Endothelial cell of umbilical vein (primary cell): ENCODE data around the gene CCDC3. TPM values are rescaled to one million over a fixed set of nuclear protein-coding genes. Genes with fewer than 3 reads are reported as not detected.

Experiments
- BruUV-seq: library from RNA; stranded (reverse); fragments of 400-500 nt; replicated peaks from 2 replicates; lab custom pipeline; 2021; lab: Mats Ljungman, UMichigan
- CTCF ChIA-PET: fragments of 300-600, 350-600 bp; sonication (Branson Sonifier 250); formaldehyde crosslinking; loops from one replicate; lab custom pipeline; 2021; ENCODE audit warnings: antibody characterized with exemption, inconsistent platforms; lab: Charles Lee
- POLR2A ChIA-PET: fragments of 300-600, 350-600 bp; sonication (Branson Sonifier 250); formaldehyde crosslinking; loops from one replicate; lab custom pipeline; 2021; ENCODE audit warnings: antibody characterized with exemption, inconsistent platforms; lab: Charles Lee
- DNase-seq: peaks from one replicate; pipeline ENCODE4 v3.0.0-alpha.2; 2011; ENCODE audit warnings: low read depth, low spot score
- FAIRE-seq: peaks from 2 replicates; lab custom pipeline; 2011; peaks lifted over from hg19 to GRCh38; lab: Jason Lieb, UNC
- H2AFZ ChIP-seq: 2 replicates; pipeline ENCODE4 v1.6.0; 2012; ENCODE audit warnings: low read depth, low read length, control low read depth, inconsistent platforms
- H3K27ac ChIP-seq: 2 replicates; pipeline ENCODE4 v1.5.1; 2011; ENCODE audit warnings: low read depth, mild to moderate bottlenecking, control low read depth, low read length, moderate library complexity; ENCODE audit not compliant: insufficient read depth
- H3K27me3 ChIP-seq, 2 experiments: 2 replicates each; pipeline versions ENCODE4 v1.6.0 to v1.6.1; 2011; ENCODE audit warnings: low read length in 2 of 2, mixed read lengths in 1 of 2; ENCODE audit not compliant: control insufficient read depth in 2 of 2, insufficient read depth in 2 of 2
- H3K36me3 ChIP-seq, 2 experiments: 2 replicates in 1 of 2; 3 replicates in 1 of 2; pipeline ENCODE4 v1.5.1; 2011; ENCODE audit warnings: low read length in 2 of 2, mild to moderate bottlenecking in 1 of 2, moderate library complexity in 1 of 2; ENCODE audit not compliant: control insufficient read depth in 2 of 2, insufficient read depth in 2 of 2; ENCODE audit errors: extremely low read depth in 1 of 2
- H3K4me1 ChIP-seq: 3 replicates; pipeline ENCODE4 v1.5.1; 2011; ENCODE audit warnings: mild to moderate bottlenecking, low read length; ENCODE audit not compliant: control insufficient read depth, insufficient read depth; ENCODE audit errors: extremely low read depth
- H3K4me2 ChIP-seq: 2 replicates; pipeline ENCODE4 v1.6.1; 2011; ENCODE audit warnings: low read length, control low read depth, mixed read lengths; ENCODE audit not compliant: insufficient read depth
- H3K4me3 ChIP-seq, 3 experiments: fragments of 200-600 bp in 1 of 3; sonication (generic), shearing (Covaris generic) in 1 of 3; replicated peaks in 1 of 3; 2 replicates each; pipeline ENCODE4 v1.5.1; 2011 to 2016; ENCODE audit warnings: control low read depth in 3 of 3, low read length in 3 of 3, mild to moderate bottlenecking in 2 of 3, inconsistent platforms in 1 of 3, low read depth in 1 of 3, moderate library complexity in 1 of 3; ENCODE audit not compliant: insufficient read depth in 1 of 3
- H3K79me2 ChIP-seq: 2 replicates; pipeline ENCODE4 v1.6.0; 2012; ENCODE audit warnings: low read length, inconsistent platforms; ENCODE audit not compliant: control insufficient read depth, insufficient read depth
- H3K9ac ChIP-seq: replicated peaks from 2 replicates; pipeline ENCODE3; 2011; ENCODE audit warnings: low read length, control low read depth; ENCODE audit not compliant: insufficient read depth; ENCODE audit errors: extremely low read depth
- H3K9me1 ChIP-seq: replicated peaks from 3 replicates; pipeline ENCODE4 v1.6.0; 2011; ENCODE audit warnings: mild to moderate bottlenecking, low read length; ENCODE audit not compliant: control insufficient read depth, insufficient read depth; ENCODE audit errors: extremely low read depth
- H3K9me3 ChIP-seq: replicated peaks from 2 replicates; pipeline ENCODE4 v1.5.1; 2012; ENCODE audit warnings: low read length, inconsistent platforms; ENCODE audit not compliant: control insufficient read depth, insufficient read depth
- H4K20me1 ChIP-seq: replicated peaks from 2 replicates; pipeline ENCODE3; 2011; ENCODE audit warnings: mild to moderate bottlenecking, low read length; ENCODE audit not compliant: control insufficient read depth, insufficient read depth; ENCODE audit errors: extremely low read depth
- GATA2 ChIP-seq: IDR thresholded peaks from 2 replicates; pipeline ENCODE4 v1.7.0; 2011; ENCODE audit warnings: low read depth, mild to moderate bottlenecking, moderate library complexity, mixed read lengths, low read length; ENCODE audit not compliant: insufficient read length, insufficient read depth
- POLR2A ChIP-seq: IDR thresholded peaks from 2 replicates; pipeline ENCODE4 v1.6.1; 2012; ENCODE audit warnings: low read depth, mild to moderate bottlenecking, control low read depth, low read length
- POLR2AphosphoS5 ChIP-seq: IDR thresholded peaks from 2 replicates; pipeline ENCODE4 v1.6.1; 2012; ENCODE audit warnings: low read depth, mild to moderate bottlenecking, control low read depth, low read length, moderate library complexity; ENCODE audit not compliant: insufficient read depth
- dilution Hi-C: fragments of 300-500 bp; cut with MboI; formaldehyde crosslinking; loops from one replicate; pipeline ENCODE4 v1.15.0; 2019; ENCODE audit warnings: low sequenced_read_pairs; ENCODE audit not compliant: extremely low pct_ligation_motif_present
- intact Hi-C: fragments of 100-400 bp; cut with micrococcal nuclease; formaldehyde crosslinking; loops from one replicate; pipeline ENCODE4 v1.10.0; 2022
- polyA plus RNA-seq, 4 experiments: library from polyadenylated mRNA; depleted of rRNA in 3 of 4; stranded (reverse) in 3 of 4; unstranded in 1 of 4; fragments of >200 nt; gene quantifications; 2 replicates each; pipeline versions ENCODE4 v1.2.1 to v1.2.3, GENCODE V29; 2011 to 2012; ENCODE audit warnings: missing spikeins in 1 of 4
- total RNA-seq: library from RNA; stranded (reverse); gene quantifications from 2 replicates; pipeline ENCODE4 v1.2.3, GENCODE V29; 2021
- TF ChIP-seq, protein P1 (sequence below): IDR thresholded peaks from 2 replicates; pipeline ENCODE4 v1.6.1; 2011; ENCODE audit not compliant: insufficient read depth, insufficient read length

Gene CCDC3
- total and polyA plus RNA-seq, 2 donors (not counting 3 experiments of a cell fraction or from before 2014, with no cell fraction given): 0.90 to 1.4 TPM

- H3K4me3 ChIP-seq: no peak overlapping the region
- intact Hi-C loops (no loop called here), dilution Hi-C loops (no loop called here)
- H2AFZ ChIP-seq: no peak overlapping the region
- H4K20me1 ChIP-seq: no peaks in the 10 kb centered on the region
- no TSS peak for BruUV-seq
- TF ChIP-seq GATA2: no peak
- POLR2A ChIA-PET: no interaction called here
- no peaks in the 10 kb centered on the region for H3K79me2 ChIP-seq
- FAIRE-seq (no peak), DNase-seq (no peak)
- H3K36me3 ChIP-seq: no peaks in the 10 kb centered on the region
- peaks cover 0 to 4% of the 10 kb centered on the region in 2 experiments for H3K27me3 ChIP-seq
- H3K4me1 ChIP-seq: no peaks in the 10 kb centered on the region
- no peak overlapping the region for H3K4me2 ChIP-seq
- H3K27ac ChIP-seq: no peak overlapping the region
- H3K9me3 ChIP-seq: no peaks in the 10 kb centered on the region
- no peaks in the 10 kb centered on the region for H3K9me1 ChIP-seq
- CTCF ChIA-PET: no interaction called here
- H3K9ac ChIP-seq: no peak overlapping the region
These were observed 84.9 kb downstream of the CCDC3 start for GRCh38 chr10:12916587-12916986.

- Histone ChIP-seq H3K4me2 (no peak overlapping the region), H3K4me3 (no peak overlapping the region), H3K27ac (no peak overlapping the region), H3K9me1 (no peaks in the 10 kb centered on the region), H3K4me1 (no peaks in the 10 kb centered on the region), H3K36me3 (no peaks in the 10 kb centered on the region), H3K79me2 (no peaks in the 10 kb centered on the region), H3K9me3 (no peaks in the 10 kb centered on the region), H3K27me3 (peaks cover 0 to 4% of the 10 kb centered on the region in 2 experiments), H3K9ac (no peak overlapping the region), H2AFZ (no peak overlapping the region), H4K20me1 (no peaks in the 10 kb centered on the region)
- POLR2A ChIA-PET: no interaction called here
- intact Hi-C loops: no loop called here
- FAIRE-seq (no peak), DNase-seq (no peak)
- dilution Hi-C loops: no loop called here
- CTCF ChIA-PET: interaction anchor here (0.6 kb wide), 1 partner anchor 133 kb away, joined by 3 read pairs; no protein-coding TSS in a partner anchor
- TF ChIP-seq, protein P1, sequence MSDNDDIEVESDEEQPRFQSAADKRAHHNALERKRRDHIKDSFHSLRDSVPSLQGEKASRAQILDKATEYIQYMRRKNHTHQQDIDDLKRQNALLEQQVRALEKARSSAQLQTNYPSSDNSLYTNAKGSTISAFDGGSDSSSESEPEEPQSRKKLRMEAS: no peak
- TF ChIP-seq GATA2: no peak
- no peak for TF ChIP-seq POLR2AphosphoS5
- TF ChIP-seq POLR2A: no peak
- BruUV-seq: no TSS peak
These were observed 85.8 kb downstream of the CCDC3 start for GRCh38 chr10:12915637-12916168.
